Lower leg skin (tissue), 3 donors: Measurements from ENCODE around the gene TMEM156.

Experiments
- POLR2A ChIP-seq, 2 donors: fragments of 450-650 bp; IDR thresholded peaks; one replicate each; pipeline ENCODE4 v1.6.1; 2016 to 2017; ENCODE audit warnings: antibody characterized with exemption in 2 of 2, mild to moderate bottlenecking in 1 of 2, moderate library complexity in 1 of 2
- TF ChIP-seq, protein P1 (sequence below), 3 donors: fragments of 450-650 bp; IDR thresholded peaks; one replicate each; pipeline ENCODE4 v1.5.1; 2016; ENCODE audit warnings: antibody characterized with exemption in 3 of 3, mild to moderate bottlenecking in 3 of 3, moderate library complexity in 2 of 3

DNA sequence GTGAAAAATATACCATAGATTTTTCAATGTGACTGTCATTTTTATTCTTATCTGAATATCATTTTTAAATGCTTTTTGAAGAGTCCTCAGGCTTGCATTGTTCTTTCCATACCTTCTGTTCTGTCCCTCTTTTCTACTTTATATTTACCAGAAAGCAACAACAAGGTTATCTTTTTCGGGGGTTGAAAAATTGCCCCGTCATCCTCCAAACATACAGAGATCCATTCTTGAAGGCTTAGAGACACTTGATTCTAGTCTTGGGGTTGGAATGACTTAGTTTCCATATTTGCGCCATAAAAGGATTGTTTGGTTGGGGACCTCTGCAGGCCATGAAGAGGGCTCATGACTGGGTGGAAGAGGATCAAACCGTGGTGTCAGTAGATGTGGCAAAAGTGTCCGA is 101.1 kb downstream of the TMEM156 start:
- TF ChIP-seq, protein P1, sequence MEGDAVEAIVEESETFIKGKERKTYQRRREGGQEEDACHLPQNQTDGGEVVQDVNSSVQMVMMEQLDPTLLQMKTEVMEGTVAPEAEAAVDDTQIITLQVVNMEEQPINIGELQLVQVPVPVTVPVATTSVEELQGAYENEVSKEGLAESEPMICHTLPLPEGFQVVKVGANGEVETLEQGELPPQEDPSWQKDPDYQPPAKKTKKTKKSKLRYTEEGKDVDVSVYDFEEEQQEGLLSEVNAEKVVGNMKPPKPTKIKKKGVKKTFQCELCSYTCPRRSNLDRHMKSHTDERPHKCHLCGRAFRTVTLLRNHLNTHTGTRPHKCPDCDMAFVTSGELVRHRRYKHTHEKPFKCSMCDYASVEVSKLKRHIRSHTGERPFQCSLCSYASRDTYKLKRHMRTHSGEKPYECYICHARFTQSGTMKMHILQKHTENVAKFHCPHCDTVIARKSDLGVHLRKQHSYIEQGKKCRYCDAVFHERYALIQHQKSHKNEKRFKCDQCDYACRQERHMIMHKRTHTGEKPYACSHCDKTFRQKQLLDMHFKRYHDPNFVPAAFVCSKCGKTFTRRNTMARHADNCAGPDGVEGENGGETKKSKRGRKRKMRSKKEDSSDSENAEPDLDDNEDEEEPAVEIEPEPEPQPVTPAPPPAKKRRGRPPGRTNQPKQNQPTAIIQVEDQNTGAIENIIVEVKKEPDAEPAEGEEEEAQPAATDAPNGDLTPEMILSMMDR (IDR thresholded peaks at IDR 0.05), result no peak
- TF ChIP-seq POLR2A (IDR thresholded peaks at IDR 0.05), result no peak
